Measurements from ENCODE around the gene LAIR2.

Gene LAIR2

DNA sequence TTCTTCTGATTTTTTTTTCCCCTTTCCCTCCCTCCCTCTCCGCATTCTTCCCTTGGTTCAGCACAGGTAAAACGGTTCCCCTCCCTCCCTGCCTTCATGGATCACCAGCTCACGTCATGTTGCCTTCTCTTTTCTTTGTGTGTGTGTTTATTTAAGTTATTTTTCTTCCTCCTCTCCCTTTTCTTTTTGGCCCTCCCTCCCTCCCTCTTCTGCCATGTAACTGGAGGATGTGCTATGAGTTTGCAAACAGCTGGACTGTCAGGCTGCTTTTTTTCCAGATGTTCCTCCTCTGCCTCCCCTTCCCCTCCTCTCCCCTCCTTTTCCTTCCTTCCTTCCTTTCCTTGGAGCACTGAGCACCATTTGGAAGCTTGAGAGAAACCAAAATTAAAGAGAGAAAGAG lies 41.0 kb upstream of the LAIR2 start:
- no peak overlapping the region for H2BK120ac ChIP-seq (ENCODE audit: low read depth, low read length)
- H2BK5ac ChIP-seq (ENCODE audit: low read length): no peak overlapping the region
- H3K56ac ChIP-seq (ENCODE audit: low read length): no peak overlapping the region
- no peak overlapping the region for H3K4ac ChIP-seq (ENCODE audit: low read depth, low read length)
- peaks cover 5% of the 10 kb centered on the region for H3K4me1 ChIP-seq (ENCODE audit: control insufficient read depth, low read depth, low read length)
- no peak overlapping the region for H3K18ac ChIP-seq (ENCODE audit: low read length)
- DNase-seq: no peak
- no peak overlapping the region for H4K8ac ChIP-seq (ENCODE audit: low read depth, low read length)
- H2BK15ac ChIP-seq (replicated peaks; ENCODE audit: low read depth): no peak overlapping the region
- WGBS (ENCODE audit: extremely low coverage, insufficient coverage, low lambda C conversion rate): no CpG with 5 or more reads among the region's 3 CpGs
- H4K5ac ChIP-seq (ENCODE audit: low read length): no peak overlapping the region
- H3K9ac ChIP-seq (ENCODE audit: low read length): peak overlapping the region; percentile 95
- H3K27ac ChIP-seq (ENCODE audit: low read depth, low read length): no peak overlapping the region
- H3K27me3 ChIP-seq (ENCODE audit: insufficient read depth, low read length, poor library complexity): no peaks in the 10 kb centered on the region
- peaks cover 14% of the 10 kb centered on the region for H3K79me1 ChIP-seq (ENCODE audit: low read length)
- peaks cover 27% of the 10 kb centered on the region for H3K36me3 ChIP-seq (ENCODE audit: control insufficient read depth, insufficient read depth, low read length)
- no peak overlapping the region for H3K4me3 ChIP-seq (ENCODE audit: low read length)
- H3K4me2 ChIP-seq (ENCODE audit: low read length): no peak overlapping the region
- no peak overlapping the region for H2AK5ac ChIP-seq (ENCODE audit: low read length)
- no peak overlapping the region for H3K23ac ChIP-seq (ENCODE audit: low read length)
- H3K79me2 ChIP-seq (ENCODE audit: control insufficient read depth, insufficient read depth, low read length): peaks cover 4% of the 10 kb centered on the region

DNA sequence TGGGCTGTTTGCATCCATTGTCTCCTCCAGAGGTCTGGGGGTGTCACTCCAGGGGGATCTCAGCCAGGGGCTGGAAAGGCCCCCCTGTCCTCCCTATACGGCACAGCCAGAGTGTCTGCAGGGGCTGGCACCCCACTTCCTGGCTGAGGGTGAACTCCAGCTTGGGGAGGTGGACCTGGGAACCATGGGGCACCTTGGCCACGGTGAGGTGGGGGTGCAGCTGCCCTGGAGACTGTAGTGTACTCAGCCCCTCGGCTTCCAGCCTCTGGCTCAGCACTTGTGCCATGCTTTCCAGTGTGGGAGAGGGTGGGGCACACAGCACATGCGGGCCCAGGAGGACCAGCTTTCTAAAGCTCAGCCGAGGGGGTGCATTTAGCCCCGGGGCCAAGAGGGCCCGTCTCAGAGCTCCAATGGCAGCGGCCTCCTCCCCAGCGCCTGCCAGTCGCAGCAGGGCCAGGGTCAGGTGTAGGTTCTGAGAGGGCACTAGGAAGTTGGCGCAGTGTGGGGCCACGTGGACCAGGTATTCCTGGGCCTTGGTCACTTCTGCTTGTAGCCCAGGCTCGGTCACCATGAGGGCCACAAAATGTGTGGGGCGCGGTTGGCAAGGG lies 40.5 kb upstream of the LAIR2 start:
- Histone ChIP-seq H3K4ac (ENCODE audit: low read depth, low read length) (no peak overlapping the region), H3K4me1 (ENCODE audit: control insufficient read depth, low read depth, low read length) (peaks cover 5% of the 10 kb centered on the region), H2BK5ac (ENCODE audit: low read length) (no peak overlapping the region), H2BK120ac (ENCODE audit: low read depth, low read length) (no peak overlapping the region), H3K36me3 (ENCODE audit: control insufficient read depth, insufficient read depth, low read length) (peaks cover 24% of the 10 kb centered on the region), H3K27ac (ENCODE audit: low read depth, low read length) (peak overlapping the region; percentile 73), H3K56ac (ENCODE audit: low read length) (peak overlapping the region; percentile 99), H2AK5ac (ENCODE audit: low read length) (no peak overlapping the region), H3K4me2 (ENCODE audit: low read length) (peak overlapping the region; percentile 77), H2BK15ac (replicated peaks; ENCODE audit: low read depth) (no peak overlapping the region), H3K9ac (ENCODE audit: low read length) (peak overlapping the region; percentile 95), H4K8ac (ENCODE audit: low read depth, low read length) (no peak overlapping the region), H4K5ac (ENCODE audit: low read length) (no peak overlapping the region), H3K79me1 (ENCODE audit: low read length) (peaks cover 14% of the 10 kb centered on the region), H3K79me2 (ENCODE audit: control insufficient read depth, insufficient read depth, low read length) (peaks cover 4% of the 10 kb centered on the region), H3K18ac (ENCODE audit: low read length) (no peak overlapping the region), H3K23ac (ENCODE audit: low read length) (peak overlapping the region; percentile 45), H3K27me3 (ENCODE audit: insufficient read depth, low read length, poor library complexity) (no peaks in the 10 kb centered on the region), H3K4me3 (ENCODE audit: low read length) (no peak overlapping the region)
- WGBS (ENCODE audit: extremely low coverage, insufficient coverage, low lambda C conversion rate): no CpG with 5 or more reads among the region's 15 CpGs
- DNase-seq: no peak

DNA sequence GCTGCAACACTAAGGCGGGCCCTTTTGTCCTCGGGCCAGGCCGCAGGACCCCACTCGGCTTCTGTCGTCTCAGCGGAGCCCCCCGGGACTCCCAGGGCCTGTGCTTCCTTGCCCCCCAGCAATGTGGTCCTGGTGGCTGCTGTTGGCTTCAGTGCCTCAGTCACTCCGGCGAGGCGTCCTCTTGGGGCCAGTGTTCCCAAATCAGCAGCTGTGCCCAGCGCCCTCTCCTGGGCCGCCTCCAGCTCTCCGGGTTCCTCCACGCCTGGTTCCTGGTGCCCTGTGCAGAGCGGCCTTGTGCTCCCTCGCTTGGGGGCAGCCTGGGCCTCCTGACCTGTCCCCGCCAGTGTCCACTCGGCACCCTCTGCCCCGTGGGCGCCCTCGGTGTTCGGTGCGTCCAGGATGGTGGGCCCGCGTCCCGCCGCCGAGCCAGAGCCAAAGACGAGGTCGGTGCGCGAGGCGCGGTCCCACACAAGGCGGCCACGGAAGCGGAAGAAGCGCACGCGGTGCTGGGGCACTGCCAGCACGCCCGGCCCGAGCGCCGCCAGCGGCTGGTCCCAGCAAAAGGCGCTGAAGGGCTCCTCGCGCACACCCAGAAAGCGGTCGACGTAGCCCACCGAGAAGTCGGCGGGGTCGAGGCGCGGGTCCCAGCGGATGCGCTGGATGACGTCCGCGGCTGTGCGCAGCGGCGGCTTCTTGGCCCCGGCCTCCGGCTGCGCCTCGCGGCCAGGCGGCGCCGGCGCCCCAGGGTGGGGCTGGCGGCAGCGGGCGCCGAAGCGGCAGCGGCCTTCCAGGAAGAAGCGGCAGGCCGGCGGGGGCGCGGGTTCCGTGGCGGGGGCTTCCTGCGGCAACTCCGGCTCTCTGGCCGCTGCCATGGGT lies 39.7 kb upstream of the LAIR2 start:
- Histone ChIP-seq H3K18ac (ENCODE audit: low read length) (peak overlapping the region; percentile 2), H3K4me1 (ENCODE audit: control insufficient read depth, low read depth, low read length) (peaks cover 5% of the 10 kb centered on the region), H2BK120ac (ENCODE audit: low read depth, low read length) (no peak overlapping the region), H2BK5ac (ENCODE audit: low read length) (peak overlapping the region; percentile 52), H3K4me2 (ENCODE audit: low read length) (peak overlapping the region; percentile 77), H3K4me3 (ENCODE audit: low read length) (peak overlapping the region; percentile 9), H3K9ac (ENCODE audit: low read length) (peak overlapping the region; percentile 95), H4K8ac (ENCODE audit: low read depth, low read length) (no peak overlapping the region), H2AK5ac (ENCODE audit: low read length) (no peak overlapping the region), H4K5ac (ENCODE audit: low read length) (no peak overlapping the region), H3K4ac (ENCODE audit: low read depth, low read length) (peak overlapping the region; percentile 56), H2BK15ac (replicated peaks; ENCODE audit: low read depth) (no peak overlapping the region), H3K56ac (ENCODE audit: low read length) (peak overlapping the region; percentile 99), H3K79me2 (ENCODE audit: control insufficient read depth, insufficient read depth, low read length) (peaks cover 4% of the 10 kb centered on the region), H3K27me3 (ENCODE audit: insufficient read depth, low read length, poor library complexity) (no peaks in the 10 kb centered on the region), H3K36me3 (ENCODE audit: control insufficient read depth, insufficient read depth, low read length) (peaks cover 20% of the 10 kb centered on the region), H3K27ac (ENCODE audit: low read depth, low read length) (peak overlapping the region; percentile 73), H3K79me1 (ENCODE audit: low read length) (peaks cover 14% of the 10 kb centered on the region), H3K23ac (ENCODE audit: low read length) (peak overlapping the region; percentile 94)
- DNase-seq: peak; percentile 87
- no CpG with 5 or more reads among the region's 91 CpGs for WGBS (ENCODE audit: extremely low coverage, insufficient coverage, low lambda C conversion rate)

DNA sequence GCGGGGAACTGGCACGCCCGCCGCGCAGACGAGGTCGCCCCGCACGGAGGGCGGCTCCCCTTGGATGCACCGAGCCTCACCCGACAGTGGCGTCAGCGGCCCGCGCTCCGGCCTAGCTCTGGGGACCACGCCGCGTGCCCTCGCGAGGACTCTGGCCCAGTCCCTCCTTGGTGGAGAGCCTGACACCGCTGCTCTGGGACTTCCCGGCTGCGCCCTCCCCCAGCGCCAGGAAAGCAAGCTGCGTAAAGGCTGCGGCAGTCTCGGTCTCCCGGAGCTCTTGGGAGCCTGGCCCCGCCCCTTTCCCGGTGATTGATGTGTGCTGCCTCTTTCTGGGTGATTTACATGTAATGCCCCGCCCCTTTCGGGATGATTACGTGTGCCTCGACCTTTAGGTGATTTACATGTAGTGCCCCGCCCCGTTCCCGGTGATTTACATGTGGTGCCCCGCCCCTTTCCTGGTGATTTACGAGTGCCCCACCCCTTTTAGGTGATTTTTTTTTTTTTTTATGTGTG lies 39.0 kb upstream of the LAIR2 start, which contains the start of gene LENG9:
TSS of gene LENG9 (minus strand) at position 248 of the 513 bp plus-strand sequence. CDS start 252 bp downstream, outside the sequence.
- WGBS (ENCODE audit: extremely low coverage, insufficient coverage, low lambda C conversion rate): no CpG with 5 or more reads among the region's 41 CpGs
- no peak within 1 kb of the TSS for H4K5ac ChIP-seq (ENCODE audit: low read length)
- H3K18ac ChIP-seq (ENCODE audit: low read length): peak within 1 kb of the TSS; percentile 89

DNA sequence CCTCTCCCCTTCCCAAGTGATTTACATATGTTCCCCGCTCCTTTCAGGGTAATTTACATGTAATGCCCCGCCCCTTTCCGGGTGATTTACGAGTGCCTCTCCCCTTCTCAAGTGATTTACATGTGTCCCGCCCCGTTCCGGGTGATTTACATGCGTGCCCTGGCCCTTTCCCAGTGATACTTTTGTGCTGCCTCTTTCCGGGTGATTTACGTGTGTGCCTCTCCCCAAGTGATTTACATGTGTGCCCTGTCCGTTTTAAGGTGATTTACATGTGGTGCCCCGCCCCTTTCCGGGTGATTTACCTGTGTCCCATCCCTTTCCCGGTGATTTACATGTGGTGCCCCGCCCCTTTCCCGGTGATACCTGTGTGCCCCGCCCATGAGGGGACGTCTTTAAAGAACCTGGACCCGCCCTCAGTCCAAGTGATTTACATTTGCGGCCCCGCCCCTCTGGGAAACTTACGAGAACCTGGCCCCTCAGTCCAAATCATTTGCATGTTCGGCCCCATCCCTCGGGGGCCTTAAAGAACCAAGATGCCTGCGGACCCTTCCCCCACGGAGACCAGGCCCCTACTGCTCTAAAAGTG lies 38.5 kb upstream of the LAIR2 start:
- no peak overlapping the region for H4K8ac ChIP-seq (ENCODE audit: low read depth, low read length)
- no peak overlapping the region for H3K4ac ChIP-seq (ENCODE audit: low read depth, low read length)
- H2BK15ac ChIP-seq (replicated peaks; ENCODE audit: low read depth): no peak overlapping the region
- H3K56ac ChIP-seq (ENCODE audit: low read length): peak overlapping the region; percentile 90
- peaks cover 5% of the 10 kb centered on the region for H3K79me1 ChIP-seq (ENCODE audit: low read length)
- no peak overlapping the region for H2AK5ac ChIP-seq (ENCODE audit: low read length)
- no peak overlapping the region for H2BK120ac ChIP-seq (ENCODE audit: low read depth, low read length)
- no CpG with 5 or more reads among the region's 26 CpGs for WGBS (ENCODE audit: extremely low coverage, insufficient coverage, low lambda C conversion rate)
- peaks cover 2% of the 10 kb centered on the region for H3K79me2 ChIP-seq (ENCODE audit: control insufficient read depth, insufficient read depth, low read length)
- peaks cover 8% of the 10 kb centered on the region for H3K36me3 ChIP-seq (ENCODE audit: control insufficient read depth, insufficient read depth, low read length)
- peaks cover 5% of the 10 kb centered on the region for H3K4me1 ChIP-seq (ENCODE audit: control insufficient read depth, low read depth, low read length)
- H3K27me3 ChIP-seq (ENCODE audit: insufficient read depth, low read length, poor library complexity): no peaks in the 10 kb centered on the region
- H4K5ac ChIP-seq (ENCODE audit: low read length): no peak overlapping the region
- H3K23ac ChIP-seq (ENCODE audit: low read length): no peak overlapping the region
- H3K27ac ChIP-seq (ENCODE audit: low read depth, low read length): peak overlapping the region; percentile 96
- DNase-seq: peak; percentile 99
- H3K4me2 ChIP-seq (ENCODE audit: low read length): peak overlapping the region; percentile 71
- H3K18ac ChIP-seq (ENCODE audit: low read length): peak overlapping the region; percentile 89
- H3K4me3 ChIP-seq (ENCODE audit: low read length): peak overlapping the region; percentile 60
- H2BK5ac ChIP-seq (ENCODE audit: low read length): peak overlapping the region; percentile 79
- H3K9ac ChIP-seq (ENCODE audit: low read length): peak overlapping the region; percentile 77

More for the DNA sequence above, 39.0 kb upstream of the LAIR2 start, which contains the start of gene LENG9:
- Histone ChIP-seq H3K4me1 (ENCODE audit: control insufficient read depth, low read depth, low read length) (peaks cover 5% of the 10 kb centered on the region), H3K56ac (ENCODE audit: low read length) (peak within 1 kb of the TSS; percentile 99), H2AK5ac (ENCODE audit: low read length) (no peak within 1 kb of the TSS), H3K4ac (ENCODE audit: low read depth, low read length) (peak within 1 kb of the TSS; percentile 56), H3K79me1 (ENCODE audit: low read length) (peaks cover 10% of the 10 kb centered on the region), H3K9ac (ENCODE audit: low read length) (peak within 1 kb of the TSS; percentile 95), H2BK5ac (ENCODE audit: low read length) (peak within 1 kb of the TSS; percentile 79), H2BK120ac (ENCODE audit: low read depth, low read length) (no peak within 1 kb of the TSS), H2BK15ac (replicated peaks; ENCODE audit: low read depth) (no peak within 1 kb of the TSS), H3K36me3 (ENCODE audit: control insufficient read depth, insufficient read depth, low read length) (peaks cover 13% of the 10 kb centered on the region), H3K79me2 (ENCODE audit: control insufficient read depth, insufficient read depth, low read length) (peaks cover 2% of the 10 kb centered on the region), H3K23ac (ENCODE audit: low read length) (peak within 1 kb of the TSS; percentile 94), H3K27me3 (ENCODE audit: insufficient read depth, low read length, poor library complexity) (no peaks in the 10 kb centered on the region), H3K27ac (ENCODE audit: low read depth, low read length) (peak within 1 kb of the TSS; percentile 96), H4K8ac (ENCODE audit: low read depth, low read length) (no peak within 1 kb of the TSS), H3K4me2 (ENCODE audit: low read length) (peak within 1 kb of the TSS; percentile 77), H3K4me3 (ENCODE audit: low read length) (peak within 1 kb of the TSS; percentile 60)
- DNase-seq: peak; percentile 100

All from mesendoderm (in vitro differentiated cells).